HEK293 (cell line): ENCODE measurements around the gene MVK.

Source experiments
- CTCF ChIP-seq: fragments of 450-650 bp; formaldehyde crosslinking; IDR thresholded peaks from 2 replicates; pipeline ENCODE4 v1.5.1; 2016; ENCODE audit warnings: missing biosample characterization, missing genetic modification characterization
- GFI1B ChIP-seq: fragments of 450-650 bp; formaldehyde crosslinking; IDR thresholded peaks from 2 replicates; pipeline ENCODE4 v1.5.1; 2016; ENCODE audit warnings: missing biosample characterization, missing genetic modification characterization
- HOXA7 ChIP-seq: sonication (generic); formaldehyde crosslinking; IDR thresholded peaks from 2 replicates; pipeline ENCODE4 v1.8.1; 2022; ENCODE audit warnings: missing genetic modification reagents, borderline replicate concordance
- KLF9 ChIP-seq: fragments of 450-650 bp; formaldehyde crosslinking; IDR thresholded peaks from 2 replicates; pipeline ENCODE4 v1.5.1; 2016; ENCODE audit warnings: missing biosample characterization, missing genetic modification characterization, low read depth
- ZNF23 ChIP-seq: fragments of 450-650 bp; formaldehyde crosslinking; IDR thresholded peaks from 2 replicates; pipeline ENCODE4 v1.5.1; 2016; ENCODE audit warnings: missing biosample characterization, missing genetic modification characterization, borderline replicate concordance
- ZNF292 ChIP-seq: fragments of 450-650 bp; formaldehyde crosslinking; IDR thresholded peaks from 2 replicates; pipeline ENCODE4 v1.5.1; 2016; ENCODE audit warnings: low read depth, missing biosample characterization, missing genetic modification characterization, borderline replicate concordance
- ZNF510 ChIP-seq: fragments of 450-650 bp; formaldehyde crosslinking; IDR thresholded peaks from 2 replicates; pipeline ENCODE4 v1.5.1; 2018; ENCODE audit warnings: mild to moderate bottlenecking, missing genetic modification characterization, missing biosample characterization; ENCODE audit not compliant: insufficient replicate concordance
- ZNF76 ChIP-seq: fragments of 450-650 bp; formaldehyde crosslinking; IDR thresholded peaks from 2 replicates; pipeline ENCODE4; 2016; ENCODE audit warnings: low read depth, missing biosample characterization, missing genetic modification characterization, borderline replicate concordance
- TF ChIP-seq, protein P1 (sequence below): fragments of 450-650 bp; formaldehyde crosslinking; IDR thresholded peaks from 2 replicates; pipeline ENCODE4 v1.5.1; 2017; ENCODE audit warnings: missing biosample characterization, missing genetic modification characterization
- TF ChIP-seq, protein P2 (sequence below): IDR thresholded peaks from 2 replicates; pipeline ENCODE4 v1.6.1; 2011; ENCODE audit warnings: mild to moderate bottlenecking, low read depth, low read length, borderline replicate concordance

GRCh38 chr12:109645194-109645593 lies 71.6 kb downstream of the MVK start:
- TF ChIP-seq ZNF292 (tag by site-specific recombination) (no peak), ZNF23 (no peak), ZNF76 (tag by site-specific recombination) (no peak), CTCF (tag by site-specific recombination) (no peak), HOXA7 (CRISPR knock-in tag) (no peak), GFI1B (tag by site-specific recombination) (no peak), KLF9 (tag by site-specific recombination) (no peak), ZNF510 (tag by site-specific recombination) (no peak)
- TF ChIP-seq, protein P1, sequence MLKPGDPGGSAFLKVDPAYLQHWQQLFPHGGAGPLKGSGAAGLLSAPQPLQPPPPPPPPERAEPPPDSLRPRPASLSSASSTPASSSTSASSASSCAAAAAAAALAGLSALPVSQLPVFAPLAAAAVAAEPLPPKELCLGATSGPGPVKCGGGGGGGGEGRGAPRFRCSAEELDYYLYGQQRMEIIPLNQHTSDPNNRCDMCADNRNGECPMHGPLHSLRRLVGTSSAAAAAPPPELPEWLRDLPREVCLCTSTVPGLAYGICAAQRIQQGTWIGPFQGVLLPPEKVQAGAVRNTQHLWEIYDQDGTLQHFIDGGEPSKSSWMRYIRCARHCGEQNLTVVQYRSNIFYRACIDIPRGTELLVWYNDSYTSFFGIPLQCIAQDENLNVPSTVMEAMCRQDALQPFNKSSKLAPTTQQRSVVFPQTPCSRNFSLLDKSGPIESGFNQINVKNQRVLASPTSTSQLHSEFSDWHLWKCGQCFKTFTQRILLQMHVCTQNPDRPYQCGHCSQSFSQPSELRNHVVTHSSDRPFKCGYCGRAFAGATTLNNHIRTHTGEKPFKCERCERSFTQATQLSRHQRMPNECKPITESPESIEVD (tag by site-specific recombination): no peak
- TF ChIP-seq, protein P2, sequence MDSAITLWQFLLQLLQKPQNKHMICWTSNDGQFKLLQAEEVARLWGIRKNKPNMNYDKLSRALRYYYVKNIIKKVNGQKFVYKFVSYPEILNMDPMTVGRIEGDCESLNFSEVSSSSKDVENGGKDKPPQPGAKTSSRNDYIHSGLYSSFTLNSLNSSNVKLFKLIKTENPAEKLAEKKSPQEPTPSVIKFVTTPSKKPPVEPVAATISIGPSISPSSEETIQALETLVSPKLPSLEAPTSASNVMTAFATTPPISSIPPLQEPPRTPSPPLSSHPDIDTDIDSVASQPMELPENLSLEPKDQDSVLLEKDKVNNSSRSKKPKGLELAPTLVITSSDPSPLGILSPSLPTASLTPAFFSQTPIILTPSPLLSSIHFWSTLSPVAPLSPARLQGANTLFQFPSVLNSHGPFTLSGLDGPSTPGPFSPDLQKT: no peak
